Esophagus muscularis mucosa (tissue), 4 donors: ENCODE data around the gene SLC25A15. TPM values are rescaled to one million over a fixed set of nuclear protein-coding genes. Genes with fewer than 3 reads are reported as not detected.
A peak's percentile ranks its signal among the peaks of the same experiment; 100 is the strongest.

Experiments used
- DNase-seq: peaks from one replicate; pipeline ENCODE4 v3.0.0-alpha.2; 2017; ENCODE audit errors: extremely low spot score
- H3K27ac ChIP-seq, 4 donors: fragments of 200-600 bp; sonication (generic); replicated peaks in 1 of 4; 1 replicate in 3 of 4; 2 replicates in 1 of 4; pipeline ENCODE4 v1.5.1; 2016 to 2019; ENCODE audit warnings: mild to moderate bottlenecking in 1 of 4
- H3K27me3 ChIP-seq, 4 donors: fragments of 200-600 bp; sonication (generic); one replicate each; pipeline versions ENCODE4 v1.5.1 to v1.6.0; 2016 to 2019
- H3K36me3 ChIP-seq, 4 donors: fragments of 200-600 bp; sonication (generic); one replicate each; pipeline ENCODE4 v1.5.1; 2016 to 2019
- H3K4me1 ChIP-seq, 4 donors: fragments of 200-600 bp; sonication (generic); one replicate each; pipeline ENCODE4 v1.5.1; 2016 to 2019
- H3K4me3 ChIP-seq, 4 donors: fragments of 200-600 bp; sonication (generic); 1 replicate in 2 of 4; 2 replicates in 2 of 4; pipeline ENCODE4 v1.5.1; 2016 to 2019; ENCODE audit warnings: mild to moderate bottlenecking in 4 of 4, moderate library complexity in 1 of 4
- H3K9me3 ChIP-seq, 4 donors: fragments of 200-600 bp; sonication (generic); 1 replicate in 3 of 4; 2 replicates in 1 of 4; pipeline ENCODE4 v1.5.1; 2016 to 2019
- EP300 ChIP-seq: sonication (generic); formaldehyde crosslinking; IDR thresholded peaks from one replicate; pipeline ENCODE4 v1.6.1; 2017; ENCODE audit warnings: antibody characterized with exemption
- POLR2A ChIP-seq: fragments of 450-650 bp; IDR thresholded peaks from one replicate; pipeline ENCODE4 v1.6.1; 2017; ENCODE audit warnings: antibody characterized with exemption, moderate library complexity, mild to moderate bottlenecking, low read depth
- POLR2AphosphoS5 ChIP-seq, 2 donors: sonication (generic); formaldehyde crosslinking; IDR thresholded peaks; one replicate each; pipeline ENCODE4 v1.6.1; 2017; ENCODE audit warnings: antibody characterized with exemption in 2 of 2
- WGBS: methylation state at CpG from one replicate; pipeline ENCODE4 v1.1.5; 2018; 5-methylcytosine and 5-hydroxymethylcytosine counted together
- intact Hi-C: fragments of 100-400 bp; cut with DNase I; formaldehyde crosslinking; loops from one replicate; pipeline ENCODE4 v1.15.1; 2023
- total RNA-seq, 4 donors: library from RNA; depleted of rRNA; stranded (reverse); fragments of >200 nt; gene quantifications; one replicate each; pipeline versions ENCODE4 v1.1.0 to v1.2.1, GENCODE V29; 2016
- TF ChIP-seq, protein P1 (sequence below), 3 experiments: fragments of 200-600 bp in 2 of 3; fragments of 450-650 bp in 1 of 3; sonication (generic) in 2 of 3; IDR thresholded peaks; one replicate each; pipeline ENCODE4 v1.5.1; 2017 to 2019; ENCODE audit warnings: antibody characterized with exemption in 3 of 3, mild to moderate bottlenecking in 2 of 3, moderate library complexity in 1 of 3

The SLC25A15 gene
- total RNA-seq, 4 donors from 2014 or later: 3.7 to 5.1 (median 4.5) TPM

DNA sequence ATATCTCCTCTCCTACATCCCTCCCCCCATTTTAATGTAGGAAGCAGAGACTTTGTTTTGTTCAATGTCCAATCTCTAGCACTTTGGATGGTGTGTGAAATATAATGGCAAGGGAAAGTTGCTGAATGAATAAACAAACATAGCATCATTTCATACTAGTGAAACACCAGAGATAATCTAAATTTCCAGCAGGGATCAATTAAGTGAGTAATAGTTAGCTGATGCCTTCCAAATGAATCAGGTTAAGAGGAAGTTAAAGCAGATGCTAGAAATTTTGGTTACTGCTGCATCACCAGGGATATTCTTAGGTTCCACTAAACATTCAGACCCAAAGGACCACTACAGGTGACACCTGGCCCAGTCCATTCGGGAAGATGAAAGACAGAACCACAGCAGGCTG, 26.6 kb upstream of the SLC25A15 start:
- no peaks in the 10 kb centered on the region for H3K9me3 ChIP-seq
- intact Hi-C loops: no loop called here

DNA sequence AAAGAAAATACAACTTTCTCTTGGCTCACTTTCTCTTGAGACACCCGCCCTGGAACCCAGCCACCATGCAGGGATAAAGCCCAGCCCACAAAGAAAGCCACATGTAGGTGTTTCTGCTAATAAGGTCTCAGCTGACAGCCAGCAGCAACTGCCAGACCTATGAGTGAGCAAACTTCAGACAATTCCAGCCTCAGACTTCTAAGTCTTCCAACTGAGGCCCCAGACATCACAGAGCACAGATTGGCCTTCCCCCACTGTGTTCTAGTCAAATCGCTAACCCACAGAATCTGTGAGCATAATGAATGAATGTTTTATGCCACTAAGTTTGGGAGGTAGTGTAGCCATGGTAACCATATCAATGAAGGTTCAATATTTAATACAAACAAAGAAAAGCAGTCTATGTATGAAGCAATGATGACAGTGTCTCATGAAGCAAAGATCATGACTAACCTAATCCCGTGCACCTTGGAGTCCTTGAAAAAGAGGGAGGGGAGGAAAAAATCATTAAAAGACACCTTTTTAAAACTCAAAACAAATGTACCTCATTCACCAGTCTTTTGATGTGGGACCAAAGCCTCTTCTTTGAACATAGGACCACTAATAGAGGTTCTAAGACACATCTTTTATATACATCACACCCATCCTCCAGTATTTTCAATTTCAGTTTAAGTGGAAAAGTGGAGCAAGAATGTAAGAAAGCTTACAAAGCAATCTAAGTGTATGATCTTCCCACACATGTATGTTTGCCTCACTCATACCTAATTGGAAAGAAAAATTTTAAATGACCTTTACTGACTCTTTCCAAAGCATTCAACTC, 24.6 kb upstream of the SLC25A15 start:
- H3K9me3 ChIP-seq: no peaks in the 10 kb centered on the region
- 81% methylated on average over 3 of the region's 3 CpGs for WGBS
- no peak for DNase-seq
- peaks cover 0 to 44% (median 22%) of the 10 kb centered on the region in 4 donors for H3K36me3 ChIP-seq
- TF ChIP-seq, protein P1, sequence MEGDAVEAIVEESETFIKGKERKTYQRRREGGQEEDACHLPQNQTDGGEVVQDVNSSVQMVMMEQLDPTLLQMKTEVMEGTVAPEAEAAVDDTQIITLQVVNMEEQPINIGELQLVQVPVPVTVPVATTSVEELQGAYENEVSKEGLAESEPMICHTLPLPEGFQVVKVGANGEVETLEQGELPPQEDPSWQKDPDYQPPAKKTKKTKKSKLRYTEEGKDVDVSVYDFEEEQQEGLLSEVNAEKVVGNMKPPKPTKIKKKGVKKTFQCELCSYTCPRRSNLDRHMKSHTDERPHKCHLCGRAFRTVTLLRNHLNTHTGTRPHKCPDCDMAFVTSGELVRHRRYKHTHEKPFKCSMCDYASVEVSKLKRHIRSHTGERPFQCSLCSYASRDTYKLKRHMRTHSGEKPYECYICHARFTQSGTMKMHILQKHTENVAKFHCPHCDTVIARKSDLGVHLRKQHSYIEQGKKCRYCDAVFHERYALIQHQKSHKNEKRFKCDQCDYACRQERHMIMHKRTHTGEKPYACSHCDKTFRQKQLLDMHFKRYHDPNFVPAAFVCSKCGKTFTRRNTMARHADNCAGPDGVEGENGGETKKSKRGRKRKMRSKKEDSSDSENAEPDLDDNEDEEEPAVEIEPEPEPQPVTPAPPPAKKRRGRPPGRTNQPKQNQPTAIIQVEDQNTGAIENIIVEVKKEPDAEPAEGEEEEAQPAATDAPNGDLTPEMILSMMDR (IDR thresholded peaks at IDR 0.05): no peak
- peaks cover 0 to 11% (median 9%) of the 10 kb centered on the region in 4 donors for H3K4me1 ChIP-seq
- H3K27ac ChIP-seq: no peak overlapping the region
- intact Hi-C loops: no loop called here
- no peak overlapping the region for H3K4me3 ChIP-seq
- no peaks in the 10 kb centered on the region for H3K27me3 ChIP-seq

More for the DNA sequence above, 26.6 kb upstream of the SLC25A15 start:
- Histone ChIP-seq H3K4me3 (no peak overlapping the region), H3K4me1 (peaks cover 0 to 5% (median 1%) of the 10 kb centered on the region in 4 donors), H3K27me3 (no peaks in the 10 kb centered on the region), H3K36me3 (peaks cover 6 to 59% (median 37%) of the 10 kb centered on the region in 4 donors), H3K27ac (no peak overlapping the region)
- no peak for TF ChIP-seq POLR2AphosphoS5 (IDR thresholded peaks at IDR 0.05)
- TF ChIP-seq, protein P1 (IDR thresholded peaks at IDR 0.05): no peak
- no peak for TF ChIP-seq EP300
- no peak for TF ChIP-seq POLR2A
- DNase-seq: no peak
- WGBS: 82% methylated on average over 1 of the region's 1 CpG

DNA sequence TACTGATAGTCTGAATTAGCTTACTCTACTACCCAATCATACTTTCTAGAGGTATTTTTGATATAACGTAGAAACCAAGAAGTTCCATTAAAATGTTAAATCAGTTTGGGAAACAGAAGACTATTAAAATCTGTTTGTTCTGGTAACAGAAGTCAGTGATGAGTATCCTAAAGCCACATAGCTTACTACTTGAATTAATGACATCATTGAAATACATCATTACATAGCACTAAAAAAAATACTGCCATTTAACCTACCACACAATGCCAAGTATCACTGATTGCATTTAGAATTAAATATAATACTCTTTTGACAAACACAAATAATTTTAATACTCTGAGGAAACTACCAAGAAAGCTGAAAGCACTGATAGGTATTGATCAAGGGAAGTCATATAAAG, 23.8 kb upstream of the SLC25A15 start:
- Histone ChIP-seq H3K36me3 (peaks cover 0 to 43% (median 19%) of the 10 kb centered on the region in 4 donors), H3K4me3 (no peak overlapping the region), H3K27me3 (no peaks in the 10 kb centered on the region), H3K9me3 (no peaks in the 10 kb centered on the region), H3K4me1 (peaks cover 0 to 19% (median 16%) of the 10 kb centered on the region in 4 donors), H3K27ac (no peak overlapping the region)
- 91% methylated on average over 1 of the region's 1 CpG for WGBS
- intact Hi-C loops: no loop called here
- TF ChIP-seq POLR2AphosphoS5 (IDR thresholded peaks at IDR 0.05) (no peak), POLR2A (no peak), EP300 (no peak)
- TF ChIP-seq, protein P1 (IDR thresholded peaks at IDR 0.05): no peak
- no peak for DNase-seq

DNA sequence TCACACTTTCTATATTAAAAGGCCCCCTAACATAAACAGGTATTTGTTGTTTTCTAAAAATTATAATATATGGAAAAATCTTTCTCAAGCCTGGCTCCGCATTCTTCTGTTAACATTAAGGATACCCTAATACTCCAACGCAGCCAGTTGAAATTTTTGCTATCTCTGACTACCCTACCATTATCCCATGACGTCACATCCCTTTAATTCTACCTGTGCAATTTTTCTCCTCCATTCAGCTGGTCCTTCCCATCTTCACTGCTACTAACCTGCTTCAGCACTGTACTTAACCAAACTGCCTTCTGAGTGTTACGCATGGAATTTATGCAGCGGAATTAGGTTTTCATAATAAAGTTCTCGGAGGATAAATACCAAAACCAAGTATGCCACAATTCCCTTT, 19.4 kb upstream of the SLC25A15 start:
- peak overlapping the region; percentile 78 to 89 (median 82) for H3K27ac ChIP-seq
- H3K27me3 ChIP-seq: no peaks in the 10 kb centered on the region
- TF ChIP-seq, protein P1 (IDR thresholded peaks at IDR 0.05): no peak
- TF ChIP-seq POLR2A: no peak
- no peak for TF ChIP-seq POLR2AphosphoS5 (IDR thresholded peaks at IDR 0.05)
- no peak for TF ChIP-seq EP300
- H3K36me3 ChIP-seq: peaks cover 0 to 15% (median 6%) of the 10 kb centered on the region in 4 donors
- 86% methylated on average over 6 of the region's 6 CpGs for WGBS
- peaks cover 0 to 23% (median 17%) of the 10 kb centered on the region in 4 donors for H3K4me1 ChIP-seq
- no peak for DNase-seq
- peak overlapping the region; percentile 68 to 81 (median 74) for H3K4me3 ChIP-seq
- intact Hi-C loops: loop anchor here (10.0 kb wide), 1 partner anchor 295 kb away; the partner anchor contains the start of gene WBP4
- no peaks in the 10 kb centered on the region for H3K9me3 ChIP-seq
